Uterus (tissue), 2 donors: ENCODE measurements around the gene PDK2.

Experiments
- CTCF ChIP-seq, 4 experiments: fragments of 200-600 bp in 2 of 4; fragments of 450-650 bp in 2 of 4; sonication (generic) in 2 of 4; IDR thresholded peaks; one replicate each; pipeline ENCODE4 v1.5.1; 2016 to 2019; ENCODE audit warnings: antibody characterized with exemption in 4 of 4, mild to moderate bottlenecking in 2 of 4, moderate library complexity in 1 of 4
- POLR2A ChIP-seq, 2 donors: fragments of 450-650 bp; IDR thresholded peaks; one replicate each; pipeline ENCODE4 v1.6.1; 2016; ENCODE audit warnings: antibody characterized with exemption in 2 of 2, mild to moderate bottlenecking in 1 of 2, moderate library complexity in 1 of 2

- TF ChIP-seq POLR2A (IDR thresholded peaks at IDR 0.05), result no peak
- TF ChIP-seq CTCF (IDR thresholded peaks at IDR 0.05), result no peak
Measured at GRCh38 chr17:50109207-50109606, 14.1 kb downstream of the PDK2 start.
